ENCODE data around the gene MACROH2A2. TPM values are rescaled to one million over a fixed set of nuclear protein-coding genes. Genes with fewer than 3 reads are reported as not detected.
A peak's percentile ranks its signal among the peaks of the same experiment; 100 is the strongest.

MACROH2A2 gene
- total RNA-seq, 1 experiment from 2014 or later: 11.3 TPM

- H3K36me3 Mint-ChIP-seq (ENCODE audit: insufficient read depth in 1 of 3, low read depth in 3 of 3): peaks cover 3 to 8% (median 6%) of the 10 kb centered on the region in 3 experiments
- H4K8ac ChIP-seq (replicated peaks; ENCODE audit: insufficient read length, low read depth, low read length): no peak overlapping the region
- H3K23me2 ChIP-seq (ENCODE audit: insufficient read length, low read depth, low read length, poor library complexity, severe bottlenecking): peaks cover 14% of the 10 kb centered on the region
- 0 out of 2 replicates have a peak, but pooled peaks cover 3% of the 10 kb centered on the region for H3K4me1 ChIP-seq (ENCODE audit: insufficient read depth, low read length)
- no peaks in the 10 kb centered on the region for H3K27me3 Mint-ChIP-seq (ENCODE audit: low read depth)
- no peak overlapping the region for H2AK5ac ChIP-seq (ENCODE audit: insufficient read length, low read length)
- H3K79me2 ChIP-seq (ENCODE audit: insufficient read depth, low read length): no peaks in the 10 kb centered on the region
- H2BK20ac ChIP-seq (ENCODE audit: low read depth, low read length, poor library complexity, severe bottlenecking): no peak overlapping the region
- no peak overlapping the region for H3K4ac ChIP-seq (ENCODE audit: low read depth, low read length)
- H3K27ac Mint-ChIP-seq: no peak overlapping the region
- H3K4me2 ChIP-seq (ENCODE audit: insufficient read depth, insufficient read length, low read length): peak overlapping the region; percentile 47
- H3T11ph ChIP-seq (ENCODE audit: low read length): no peak overlapping the region
- H3K4me3 Mint-ChIP-seq: peak overlapping the region; percentile 76 to 88
- WGBS (ENCODE audit: extremely low coverage, insufficient read length, low lambda C conversion rate): no CpG with 5 or more reads among the region's 28 CpGs
- H3K9me3 ChIP-seq (ENCODE audit: control insufficient read depth, low read depth, low read length): no peaks in the 10 kb centered on the region
- no peak overlapping the region for H3K18ac ChIP-seq (ENCODE audit: insufficient read length, low read depth, low read length)
- H3K27me3 ChIP-seq (ENCODE audit: insufficient read depth, low read length): no peaks in the 10 kb centered on the region
- no peak overlapping the region for H2BK15ac ChIP-seq (ENCODE audit: low read depth, low read length)
- H3K9ac ChIP-seq (ENCODE audit: extremely low read depth, insufficient read length, low read length): no peak overlapping the region
- no peak for TF ChIP-seq CTCF (conservative IDR thresholded peaks at IDR 0.05)
- H4K20me1 ChIP-seq (ENCODE audit: control insufficient read depth, insufficient read depth, insufficient read length): no peaks in the 10 kb centered on the region
- no peaks in the 10 kb centered on the region for H3K79me1 ChIP-seq (ENCODE audit: insufficient read depth, low read depth, low read length, poor library complexity, severe bottlenecking)
- H3K56ac ChIP-seq (ENCODE audit: insufficient read length, low read depth, low read length): no peak overlapping the region
- no peak overlapping the region for H2AFZ ChIP-seq (ENCODE audit: low read length)
- peaks cover 11 to 13% of the 10 kb centered on the region in 2 experiments for H3K4me1 Mint-ChIP-seq
- no peak for DNase-seq
- no peak overlapping the region for H3K23ac ChIP-seq (ENCODE audit: insufficient read length, low read depth, low read length)
- H2BK120ac ChIP-seq (ENCODE audit: low read depth, low read length, poor library complexity, severe bottlenecking): no peak overlapping the region
- H2BK5ac ChIP-seq (ENCODE audit: insufficient read length, low read length): no peak overlapping the region
- H2BK12ac ChIP-seq (ENCODE audit: insufficient read length, low read depth, low read length): no peak overlapping the region
- no peak overlapping the region for H3K27ac ChIP-seq (ENCODE audit: insufficient read length, low read depth, low read length)
- H4K91ac ChIP-seq (ENCODE audit: insufficient read length, low read depth, low read length): no peak overlapping the region
- no peak overlapping the region for H3K14ac ChIP-seq (ENCODE audit: insufficient read depth, low read length)
- no peak overlapping the region for H4K5ac ChIP-seq (ENCODE audit: insufficient read length, low read depth, low read length)
- H3K9me3 Mint-ChIP-seq: no peaks in the 10 kb centered on the region
Observed at GRCh38 chr10:70145166-70145665, 92.6 kb downstream of the MACROH2A2 start.

Data from H9 (cell line).